ENCODE data around the gene ELMOD3. TPM values are rescaled to one million over a fixed set of nuclear protein-coding genes. Genes with fewer than 3 reads are reported as not detected.

Gene ELMOD3
- total and polyA plus RNA-seq, 9 of the 15 experiments (the other 6 are each of a cell fraction or from before 2014, with no cell fraction given) = 2.7 to 18.7 (median 11.6) TPM

DNA sequence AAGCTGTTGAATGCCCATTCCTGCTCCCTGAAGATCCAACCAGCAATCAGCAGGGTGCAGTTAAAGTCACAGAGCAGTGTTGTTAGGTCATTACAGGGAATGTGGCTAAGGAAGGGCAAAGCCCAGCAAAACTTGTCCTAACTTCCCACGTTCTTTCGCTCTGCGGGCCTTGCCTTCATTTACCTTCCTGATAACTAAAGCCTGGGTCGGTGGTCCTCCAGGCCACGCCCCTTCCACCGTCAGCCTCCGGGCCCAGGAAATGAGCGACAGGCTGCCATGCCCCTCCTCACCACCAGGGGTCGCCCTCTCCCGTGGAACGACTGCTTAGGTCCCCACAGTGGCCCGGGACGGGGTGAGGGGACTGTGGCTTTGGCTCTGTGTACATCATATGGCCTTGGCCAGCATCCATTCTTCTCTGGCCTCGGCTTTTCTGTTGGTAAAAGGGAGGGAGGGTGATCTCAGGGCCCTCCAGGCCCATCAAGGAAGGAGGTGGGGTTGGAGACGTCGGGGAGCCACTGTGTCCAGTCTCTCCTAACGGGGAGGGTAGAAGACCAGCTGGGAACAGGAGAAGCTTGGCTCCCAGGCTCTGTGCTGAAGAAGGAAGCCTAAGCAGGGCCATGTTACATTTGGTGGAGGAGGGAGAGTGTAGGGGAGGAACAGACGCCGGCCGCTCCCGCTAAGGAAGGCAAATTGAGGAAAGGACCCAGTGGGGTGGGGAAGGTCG lies 66.1 kb downstream of the ELMOD3 start (continued):
- TF ChIP-seq, protein P1, sequence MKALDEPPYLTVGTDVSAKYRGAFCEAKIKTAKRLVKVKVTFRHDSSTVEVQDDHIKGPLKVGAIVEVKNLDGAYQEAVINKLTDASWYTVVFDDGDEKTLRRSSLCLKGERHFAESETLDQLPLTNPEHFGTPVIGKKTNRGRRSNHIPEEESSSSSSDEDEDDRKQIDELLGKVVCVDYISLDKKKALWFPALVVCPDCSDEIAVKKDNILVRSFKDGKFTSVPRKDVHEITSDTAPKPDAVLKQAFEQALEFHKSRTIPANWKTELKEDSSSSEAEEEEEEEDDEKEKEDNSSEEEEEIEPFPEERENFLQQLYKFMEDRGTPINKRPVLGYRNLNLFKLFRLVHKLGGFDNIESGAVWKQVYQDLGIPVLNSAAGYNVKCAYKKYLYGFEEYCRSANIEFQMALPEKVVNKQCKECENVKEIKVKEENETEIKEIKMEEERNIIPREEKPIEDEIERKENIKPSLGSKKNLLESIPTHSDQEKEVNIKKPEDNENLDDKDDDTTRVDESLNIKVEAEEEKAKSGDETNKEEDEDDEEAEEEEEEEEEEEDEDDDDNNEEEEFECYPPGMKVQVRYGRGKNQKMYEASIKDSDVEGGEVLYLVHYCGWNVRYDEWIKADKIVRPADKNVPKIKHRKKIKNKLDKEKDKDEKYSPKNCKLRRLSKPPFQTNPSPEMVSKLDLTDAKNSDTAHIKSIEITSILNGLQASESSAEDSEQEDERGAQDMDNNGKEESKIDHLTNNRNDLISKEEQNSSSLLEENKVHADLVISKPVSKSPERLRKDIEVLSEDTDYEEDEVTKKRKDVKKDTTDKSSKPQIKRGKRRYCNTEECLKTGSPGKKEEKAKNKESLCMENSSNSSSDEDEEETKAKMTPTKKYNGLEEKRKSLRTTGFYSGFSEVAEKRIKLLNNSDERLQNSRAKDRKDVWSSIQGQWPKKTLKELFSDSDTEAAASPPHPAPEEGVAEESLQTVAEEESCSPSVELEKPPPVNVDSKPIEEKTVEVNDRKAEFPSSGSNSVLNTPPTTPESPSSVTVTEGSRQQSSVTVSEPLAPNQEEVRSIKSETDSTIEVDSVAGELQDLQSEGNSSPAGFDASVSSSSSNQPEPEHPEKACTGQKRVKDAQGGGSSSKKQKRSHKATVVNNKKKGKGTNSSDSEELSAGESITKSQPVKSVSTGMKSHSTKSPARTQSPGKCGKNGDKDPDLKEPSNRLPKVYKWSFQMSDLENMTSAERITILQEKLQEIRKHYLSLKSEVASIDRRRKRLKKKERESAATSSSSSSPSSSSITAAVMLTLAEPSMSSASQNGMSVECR (CRISPR knock-in tag; IDR thresholded peaks at IDR 0.05) = no peak
- TF ChIP-seq, protein P2, sequence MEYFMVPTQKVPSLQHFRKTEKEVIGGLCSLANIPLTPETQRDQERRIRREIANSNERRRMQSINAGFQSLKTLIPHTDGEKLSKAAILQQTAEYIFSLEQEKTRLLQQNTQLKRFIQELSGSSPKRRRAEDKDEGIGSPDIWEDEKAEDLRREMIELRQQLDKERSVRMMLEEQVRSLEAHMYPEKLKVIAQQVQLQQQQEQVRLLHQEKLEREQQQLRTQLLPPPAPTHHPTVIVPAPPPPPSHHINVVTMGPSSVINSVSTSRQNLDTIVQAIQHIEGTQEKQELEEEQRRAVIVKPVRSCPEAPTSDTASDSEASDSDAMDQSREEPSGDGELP (CRISPR knock-in tag; IDR thresholded peaks at IDR 0.05; ENCODE audit: borderline replicate concordance) = peak; percentile 87
- TF ChIP-seq JUNB (CRISPR knock-in tag; conservative IDR thresholded peaks at IDR 0.05) (no peak), ZNF324 (CRISPR knock-in tag; IDR thresholded peaks at IDR 0.05) (no peak), ZNF384 (IDR thresholded peaks at IDR 0.05; ENCODE audit: low read depth, low read length) (peak; percentile 33; the same call in 1 of the 2 replicates), ATF7 (IDR thresholded peaks at IDR 0.05) (peak; percentile 49; the same call in 1 of the 2 replicates), NFXL1 (CRISPR knock-in tag; IDR thresholded peaks at IDR 0.05) (0 out of 2 replicates have a peak, but pooled peaks have one; percentile 35), ZFX (CRISPR knock-in tag; IDR thresholded peaks at IDR 0.05) (no peak), CBX3 (IDR thresholded peaks at IDR 0.05; ENCODE audit: borderline replicate concordance in 1 of 2, low read length in 2 of 2) (no peak), POLR2B (IDR thresholded peaks at IDR 0.05; ENCODE audit: low read depth, partially characterized antibody) (no peak), PHF21A (IDR thresholded peaks at IDR 0.05; ENCODE audit: borderline replicate concordance, low read depth) (peak; percentile 77), BHLHE40 (IDR thresholded peaks at IDR 0.05; ENCODE audit: low read length) (peak; percentile 58; the same call in 1 of the 2 replicates), SAP30 (IDR thresholded peaks at IDR 0.05; ENCODE audit: borderline replicate concordance, insufficient read depth, low read depth, low read length, poor library complexity, severe bottlenecking) (no peak), KAT7 (CRISPR knock-in tag; IDR thresholded peaks at IDR 0.05; ENCODE audit: borderline replicate concordance) (peak; percentile 84; the same call in 1 of the 2 replicates), CBX8 (IDR thresholded peaks at IDR 0.05; ENCODE audit: borderline replicate concordance, extremely low read depth, low read depth, low read length, poor library complexity, severe bottlenecking) (no peak)
- TF ChIP-seq, protein P3, sequence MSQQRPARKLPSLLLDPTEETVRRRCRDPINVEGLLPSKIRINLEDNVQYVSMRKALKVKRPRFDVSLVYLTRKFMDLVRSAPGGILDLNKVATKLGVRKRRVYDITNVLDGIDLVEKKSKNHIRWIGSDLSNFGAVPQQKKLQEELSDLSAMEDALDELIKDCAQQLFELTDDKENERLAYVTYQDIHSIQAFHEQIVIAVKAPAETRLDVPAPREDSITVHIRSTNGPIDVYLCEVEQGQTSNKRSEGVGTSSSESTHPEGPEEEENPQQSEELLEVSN (IDR thresholded peaks at IDR 0.05; ENCODE audit: borderline replicate concordance in 1 of 2, extremely low read depth in 1 of 2, insufficient read depth in 1 of 2, insufficient read length in 1 of 2, low read depth in 1 of 2, low read length in 1 of 2, poor library complexity in 1 of 2, severe bottlenecking in 1 of 2) = no peak
- TF ChIP-seq, protein P4, sequence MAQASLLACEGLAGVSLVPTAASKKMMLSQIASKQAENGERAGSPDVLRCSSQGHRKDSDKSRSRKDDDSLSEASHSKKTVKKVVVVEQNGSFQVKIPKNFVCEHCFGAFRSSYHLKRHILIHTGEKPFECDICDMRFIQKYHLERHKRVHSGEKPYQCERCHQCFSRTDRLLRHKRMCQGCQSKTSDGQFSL (CRISPR knock-in tag; IDR thresholded peaks at IDR 0.05) = no peak
- TF ChIP-seq, protein P4 (tag; IDR thresholded peaks at IDR 0.05) = peak in 1 of 2 experiments; percentile 77; a peak in 2 of 4 replicates

Measured in K562 (cell line).